Endometrium (tissue), 2 donors: ENCODE data around the gene OR1E2.
"Not testable (repeated sequence)": the region's sequence is repeated elsewhere in the genome, so short reads cannot be mapped to it uniquely, and the experiment has no call there.

Source experiments
- FAIRE-seq: peaks from 2 replicates; lab custom pipeline; 2012; peaks lifted over from hg19 to GRCh38; lab: Jason Lieb, UNC
- donor health status: control.
- donor health status: control.

OR1E2 gene

DNA sequence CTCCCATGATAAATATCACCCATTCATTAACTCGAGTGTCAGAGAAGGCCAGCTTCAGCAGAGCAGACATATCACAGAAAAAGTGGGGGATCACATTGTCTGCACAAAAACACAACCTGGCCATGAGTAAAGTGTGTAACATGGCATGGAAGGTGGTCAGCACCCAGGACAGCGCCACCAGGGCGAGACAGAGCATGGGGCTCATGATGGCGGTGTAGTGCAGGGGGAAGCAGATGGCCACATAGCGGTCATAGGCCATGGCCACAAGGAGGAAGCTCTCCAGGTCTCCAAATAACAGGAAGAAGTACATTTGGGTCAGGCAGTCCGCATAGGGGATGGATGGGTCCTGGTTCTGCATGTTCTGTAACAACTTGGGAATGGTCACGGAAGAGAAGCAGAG is 35.8 kb downstream of the OR1E2 start:
- FAIRE-seq: not testable (repeated sequence)

GRCh38 chr17:3389791-3390190 is 43.9 kb downstream of the OR1E2 start:
- no peak for FAIRE-seq

DNA sequence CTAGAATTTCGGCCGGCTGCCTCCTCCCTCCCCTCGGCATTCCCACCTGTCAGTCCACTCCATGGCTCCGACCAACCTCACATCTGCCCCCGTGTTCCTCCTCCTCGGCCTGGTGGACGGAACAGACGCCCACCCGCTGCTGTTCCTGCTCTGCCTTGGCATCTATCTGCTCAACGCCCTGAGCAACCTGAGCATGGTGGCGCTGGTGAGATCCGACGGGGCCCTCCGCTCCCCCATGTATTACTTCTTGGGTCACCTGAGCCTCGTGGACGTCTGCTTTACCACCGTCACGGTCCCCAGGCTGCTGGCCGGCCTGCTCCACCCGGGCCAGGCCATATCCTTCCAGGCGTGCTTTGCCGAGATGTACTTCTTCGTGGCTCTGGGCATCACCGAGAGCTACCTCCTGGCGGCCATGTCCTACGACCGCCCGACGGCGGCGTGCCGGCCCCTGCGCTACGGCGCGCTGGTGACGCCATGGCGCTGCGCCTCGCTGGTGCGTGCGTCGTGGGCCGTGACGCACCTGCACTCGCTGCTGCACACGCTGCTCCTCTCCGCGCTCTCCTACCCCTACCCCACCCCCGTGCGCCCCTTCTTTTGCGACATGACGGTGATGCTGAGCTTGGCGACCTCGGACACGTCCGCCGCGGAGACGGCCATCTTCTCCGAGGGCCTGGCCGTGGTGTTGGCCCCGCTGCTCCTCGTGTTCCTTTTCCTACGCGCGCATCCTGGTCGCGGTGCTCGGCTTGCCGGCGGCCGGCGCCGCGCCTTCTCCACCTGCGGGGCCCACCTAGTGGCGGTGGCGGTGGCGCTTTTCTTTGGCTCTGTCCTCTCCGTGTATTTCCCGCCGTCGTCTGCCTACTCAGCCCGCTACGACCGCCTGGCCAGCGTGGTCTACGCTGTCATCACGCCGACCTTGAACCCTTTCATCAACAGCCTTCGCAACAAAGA is 47.5 kb downstream of the OR1E2 start, which contains the start of gene OR3A2:
OR3A2 (minus strand) TSS at position 440 of the 948 bp plus-strand sequence.
- no peak for FAIRE-seq
